Renal pelvis (tissue), 4 donors: ENCODE data around the gene FCRL6. TPM values are rescaled to one million over a fixed set of nuclear protein-coding genes. Genes with fewer than 3 reads are reported as not detected.
A peak's percentile ranks its signal among the peaks of the same experiment; 100 is the strongest.

Source experiments
- DNase-seq: peaks from one replicate; pipeline ENCODE4 v3.0.0-alpha.2; 2013
- polyA plus RNA-seq, 3 donors: library from polyadenylated mRNA; unstranded; fragments of 120-200 nt; gene quantifications; one replicate each; pipeline ENCODE4 v1.2.1, GENCODE V29; 2013; ENCODE audit not compliant: insufficient read length in 3 of 3

Gene FCRL6
- polyA plus RNA-seq, 3 donors, result 0.33 to 0.67 (median 0.48) TPM

DNA sequence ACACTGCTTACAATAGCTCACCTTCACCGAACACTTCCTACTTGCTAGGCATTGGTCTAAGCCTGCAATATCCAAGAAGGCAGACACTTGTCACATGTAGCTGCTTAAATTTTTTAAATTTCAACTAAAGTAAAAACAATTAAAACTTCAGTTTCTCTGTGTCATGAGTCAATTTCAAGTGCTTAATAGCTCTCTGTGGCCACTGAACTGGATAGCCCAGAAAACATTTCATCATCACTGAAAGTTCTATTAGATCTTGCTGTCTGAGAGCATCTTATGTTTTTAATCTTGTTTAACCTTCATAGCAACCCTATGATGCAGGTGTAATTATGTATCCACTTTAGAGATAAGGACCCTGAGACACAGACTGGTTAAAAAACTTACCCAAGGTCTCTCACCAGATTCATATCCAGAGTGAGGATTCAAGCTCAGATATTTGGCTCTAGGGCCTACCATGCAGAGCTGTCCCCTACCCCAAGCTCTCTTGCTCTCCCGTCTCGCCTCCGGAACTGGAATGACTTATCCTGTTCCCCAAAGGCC is 2.6 kb upstream of the FCRL6 start:
- DNase-seq, result no peak

DNA sequence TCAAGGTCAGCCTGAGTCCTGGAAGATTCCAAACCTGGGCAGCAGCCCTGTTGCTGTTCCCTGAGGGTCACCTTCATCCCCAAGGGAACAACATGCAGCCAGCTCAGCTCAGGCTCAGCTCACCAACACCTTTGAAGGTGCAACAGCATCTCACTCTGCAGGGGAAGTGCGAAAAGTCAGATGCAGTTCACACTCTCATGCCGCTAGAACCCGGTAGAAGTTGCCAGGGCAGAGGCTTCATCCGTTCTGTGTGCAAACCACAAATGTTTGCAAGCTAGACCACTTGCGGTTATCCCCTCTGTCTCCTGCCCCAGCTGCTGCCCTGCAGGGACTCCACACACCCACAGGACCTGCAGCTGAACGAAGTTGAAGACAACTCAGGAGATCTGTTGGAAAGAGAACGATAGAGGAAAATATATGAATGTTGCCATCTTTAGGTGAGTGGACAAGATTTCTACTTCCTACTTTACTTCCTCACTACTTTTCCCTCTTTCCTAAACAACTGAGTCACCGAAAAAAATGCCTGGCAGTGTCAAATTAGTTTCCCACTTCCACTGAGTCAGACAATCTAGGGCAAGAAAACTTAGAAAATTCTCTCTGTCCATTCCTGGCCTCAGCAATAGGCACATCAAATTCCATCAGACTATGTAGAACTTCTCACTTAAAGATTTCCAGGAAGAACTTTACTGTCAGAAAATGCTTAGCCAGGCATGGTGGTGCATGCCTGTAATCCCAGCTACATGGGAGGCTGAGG is 1.8 kb upstream of the FCRL6 start:
- DNase-seq, result no peak

DNA sequence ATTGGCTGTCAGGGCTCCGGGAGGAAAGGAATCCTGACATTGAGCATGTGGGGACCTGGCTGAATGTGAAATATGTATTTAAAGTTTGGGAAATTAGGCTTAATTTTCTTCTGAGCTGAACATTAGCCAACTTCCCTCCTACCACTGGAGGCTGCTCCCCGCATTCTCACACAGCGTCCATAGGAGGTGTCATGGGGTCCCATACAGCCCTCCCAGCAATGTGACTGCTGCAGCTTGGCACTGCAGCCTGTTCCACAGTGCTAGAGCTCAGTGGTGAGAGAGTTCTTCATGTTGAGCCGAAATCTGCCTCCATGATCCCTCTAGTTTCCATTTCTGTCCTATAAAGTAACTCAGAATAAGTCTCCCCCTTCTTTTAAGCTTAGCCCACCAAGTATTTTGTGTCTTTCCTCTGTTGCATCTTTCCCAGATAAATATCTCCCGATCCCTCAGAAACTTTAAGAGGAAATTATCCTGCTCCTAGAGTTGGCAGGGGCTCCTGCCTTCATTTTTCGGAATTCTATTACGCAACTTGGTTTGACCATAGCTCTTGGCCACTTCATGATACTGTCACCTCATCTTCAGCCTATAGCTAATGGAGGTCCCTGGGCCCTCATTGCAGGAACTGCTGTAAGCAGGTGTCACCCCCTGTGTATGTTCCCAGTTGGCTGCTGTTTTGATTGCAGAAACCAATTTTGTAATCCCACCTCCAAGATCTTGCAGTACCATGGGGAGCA is 2.0 kb downstream of the FCRL6 start:
- no peak for DNase-seq

DNA sequence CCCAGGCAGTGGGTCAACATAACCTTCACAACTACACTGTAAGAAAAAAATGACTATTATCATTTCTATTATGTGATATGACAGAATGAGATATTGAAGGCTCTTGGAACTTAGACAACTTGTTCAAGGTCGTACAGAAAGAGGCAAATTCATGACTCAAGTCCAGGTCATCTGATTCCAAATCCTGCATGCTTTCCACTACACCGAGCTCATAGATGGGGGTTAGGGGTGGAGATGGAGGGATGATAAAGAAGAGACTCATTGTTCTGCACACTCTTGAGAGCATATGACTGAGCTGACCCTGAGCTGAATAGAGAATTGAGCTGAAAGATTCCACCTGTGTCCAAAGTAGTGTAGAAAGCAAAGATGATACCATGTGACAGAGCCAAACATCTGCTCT is 2.8 kb downstream of the FCRL6 start:
- DNase-seq, result no peak

DNA sequence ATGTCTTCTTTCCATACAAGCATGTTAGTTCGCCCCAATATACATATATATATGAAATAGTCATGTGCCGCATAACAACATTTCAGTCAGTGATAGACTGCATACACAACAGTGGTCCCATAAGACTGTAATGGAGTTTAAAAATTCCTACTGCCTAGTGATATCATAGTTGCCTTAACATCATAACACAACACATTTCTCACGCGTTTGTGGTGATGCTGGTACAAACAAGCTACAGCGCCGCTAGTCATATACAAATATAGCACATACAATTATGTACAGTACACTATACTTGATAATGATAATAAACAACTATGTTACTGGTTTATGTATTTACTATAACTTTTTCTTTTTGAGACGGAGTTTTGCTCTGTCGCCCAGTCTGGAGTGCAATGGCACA is 13.8 kb downstream of the FCRL6 start:
- no peak for DNase-seq

DNA sequence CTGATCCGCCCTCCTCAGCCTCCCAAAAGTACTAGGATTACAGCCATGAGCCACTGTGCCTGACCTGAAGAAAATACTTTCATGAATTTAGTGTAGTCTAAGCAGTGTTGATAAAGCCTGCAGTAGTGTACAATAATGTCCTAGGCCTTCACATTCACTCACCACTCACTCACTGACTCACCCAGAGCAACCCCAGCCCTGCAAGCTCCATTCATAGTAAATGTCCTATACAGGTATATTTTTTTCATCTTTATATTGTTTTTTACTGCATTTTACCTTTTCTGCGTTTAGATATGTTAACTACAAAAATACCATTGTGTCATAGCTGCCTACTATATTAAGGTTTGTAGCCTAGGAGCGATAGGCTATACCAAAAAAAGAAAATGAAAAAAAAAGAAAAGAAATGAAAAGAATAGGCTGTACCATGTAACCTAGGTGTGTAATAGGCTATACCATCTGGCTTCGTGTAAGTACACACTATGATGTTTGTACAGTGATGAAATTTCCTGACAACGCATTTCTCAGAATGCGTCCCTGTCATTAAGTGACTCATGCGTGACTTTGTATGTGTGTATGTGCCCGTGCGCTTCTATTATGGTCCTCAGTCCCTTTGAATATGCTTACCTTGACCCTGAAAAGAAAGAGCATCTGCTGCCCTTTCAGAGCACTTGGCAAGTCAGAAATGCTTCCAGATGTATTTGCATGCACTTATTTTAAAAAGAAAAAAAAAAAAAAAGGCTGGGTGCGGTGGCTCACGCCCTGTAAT is 15.3 kb downstream of the FCRL6 start:
- DNase-seq, result no peak

DNA sequence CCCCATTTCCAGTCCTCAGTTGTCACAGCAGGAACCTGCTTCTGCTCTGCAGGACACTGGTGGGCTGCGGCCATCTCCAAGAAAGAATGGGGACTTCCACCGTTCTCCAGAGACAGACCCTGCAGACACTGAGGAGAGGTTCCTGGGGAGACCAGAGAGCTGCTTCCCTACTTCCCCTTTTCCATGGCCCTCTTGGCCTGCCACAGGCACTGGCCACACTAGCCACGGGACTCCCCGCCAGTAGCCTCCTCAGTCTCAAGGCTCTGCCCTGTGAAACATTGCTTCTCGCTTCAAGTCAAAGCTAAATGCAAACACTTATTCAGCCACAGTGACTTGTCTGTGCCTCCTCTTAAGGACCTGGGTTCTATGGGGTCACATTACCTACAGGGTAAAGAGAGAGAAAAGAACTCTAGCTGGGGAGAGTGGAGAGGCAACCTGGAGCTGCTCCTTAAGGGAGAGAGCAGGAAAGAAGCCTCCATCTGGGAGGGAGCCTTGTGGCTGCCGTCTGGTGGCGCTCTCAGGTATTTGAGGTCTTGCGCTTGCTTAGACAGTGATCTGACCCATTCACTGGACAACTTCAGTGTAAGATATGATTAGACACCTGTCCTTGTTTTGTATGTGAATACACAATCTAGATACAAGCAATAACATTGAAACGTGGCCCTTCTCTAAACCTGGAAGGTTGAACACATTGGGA is 19.2 kb downstream of the FCRL6 start:
- DNase-seq, result no peak

DNA sequence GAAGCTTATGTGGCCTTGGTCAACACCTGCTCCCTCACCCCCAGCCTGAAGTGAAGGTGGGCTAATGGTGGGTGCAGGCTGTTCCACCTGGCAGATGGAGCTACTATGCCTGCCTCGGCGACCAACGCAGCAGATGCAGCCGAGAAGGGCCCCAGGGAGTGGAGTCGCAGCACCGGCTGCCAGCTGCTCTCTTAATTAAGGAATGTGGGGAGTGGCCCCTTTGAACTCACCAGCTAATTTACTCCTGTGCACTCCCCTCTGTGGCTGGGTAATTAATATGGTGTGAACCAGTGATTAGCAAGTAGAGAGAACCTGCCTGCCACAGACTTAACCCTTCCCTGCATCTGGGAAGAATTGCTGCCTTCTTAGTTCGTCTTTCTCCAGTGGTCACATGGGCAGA is 21.2 kb downstream of the FCRL6 start:
- peak; percentile 57 for DNase-seq

DNA sequence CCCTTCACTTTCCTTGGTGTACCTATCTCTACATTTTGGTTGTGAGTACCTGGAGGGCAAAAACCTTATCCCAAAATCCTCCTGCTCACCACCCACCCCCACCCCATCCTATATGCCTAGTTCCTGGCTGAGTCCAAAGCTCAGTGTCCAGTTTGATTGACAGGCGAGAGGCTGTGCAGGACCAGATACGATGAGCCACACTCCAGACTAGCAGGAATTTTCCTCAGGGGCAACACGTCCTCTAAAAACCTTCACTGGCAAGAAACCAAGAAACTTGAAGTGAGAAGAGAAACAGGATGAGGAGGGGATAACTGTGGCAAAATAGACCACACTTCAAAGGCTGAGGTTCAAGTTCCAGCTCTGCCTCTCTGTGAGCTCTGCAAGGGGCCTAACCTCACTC is 23.4 kb downstream of the FCRL6 start:
- DNase-seq, result no peak

DNA sequence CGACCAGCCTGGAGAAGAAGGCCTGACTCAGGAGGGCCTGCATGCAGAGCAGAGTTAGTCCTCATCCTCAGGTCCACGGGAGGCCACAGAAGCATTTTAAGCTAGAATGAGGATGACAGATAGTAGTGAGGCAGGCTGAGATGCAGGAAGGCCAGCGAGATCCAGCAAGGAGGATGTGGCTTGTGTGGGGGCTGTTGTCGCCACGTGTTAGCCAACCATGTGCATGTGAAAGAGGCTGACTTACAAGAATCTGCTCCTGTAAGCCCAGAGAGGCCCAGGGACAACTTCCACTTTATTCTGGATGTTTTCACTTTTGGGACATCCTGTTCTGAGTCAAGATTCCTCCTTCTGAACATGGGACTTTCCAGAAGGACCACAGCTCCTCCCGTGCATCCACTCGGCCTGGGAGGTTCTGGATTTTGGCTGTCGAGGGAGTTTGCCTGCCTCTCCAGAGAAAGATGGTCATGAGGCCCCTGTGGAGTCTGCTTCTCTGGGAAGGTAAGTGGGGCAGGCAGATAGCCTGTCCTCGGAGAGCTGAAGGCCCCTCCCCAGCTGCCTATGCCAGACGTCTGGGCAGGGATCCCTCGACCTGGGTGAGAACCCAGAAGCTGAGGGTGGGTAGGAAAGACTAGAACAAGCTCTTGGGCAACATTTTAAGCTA is 24.4 kb downstream of the FCRL6 start, which contains the start of gene SLAMF8:
Gene SLAMF8 (plus strand): TSS at position 433 of the 661 bp plus-strand sequence. CDS start 26 bp downstream, at position 459.
- no peak for DNase-seq

DNA sequence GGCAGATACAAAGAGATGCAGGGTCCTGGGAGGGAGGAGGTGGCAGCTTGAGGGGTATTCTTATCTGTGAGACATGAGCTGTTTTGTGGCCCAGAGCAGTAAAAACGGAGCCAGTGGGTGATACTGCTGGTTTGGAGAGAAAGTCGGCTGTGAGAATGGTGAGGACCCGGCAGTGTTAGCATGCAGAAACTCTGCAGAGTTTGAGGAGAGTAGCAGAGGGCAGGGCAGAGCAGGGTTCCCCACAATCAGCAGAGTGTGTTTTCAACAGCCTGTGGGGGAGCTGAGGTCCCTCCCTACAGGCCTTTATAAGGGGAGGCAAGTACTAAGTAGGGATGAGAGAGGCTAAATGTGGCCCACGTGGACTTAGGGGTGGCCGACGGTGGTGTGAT is 24.9 kb downstream of the FCRL6 start:
- no peak for DNase-seq

DNA sequence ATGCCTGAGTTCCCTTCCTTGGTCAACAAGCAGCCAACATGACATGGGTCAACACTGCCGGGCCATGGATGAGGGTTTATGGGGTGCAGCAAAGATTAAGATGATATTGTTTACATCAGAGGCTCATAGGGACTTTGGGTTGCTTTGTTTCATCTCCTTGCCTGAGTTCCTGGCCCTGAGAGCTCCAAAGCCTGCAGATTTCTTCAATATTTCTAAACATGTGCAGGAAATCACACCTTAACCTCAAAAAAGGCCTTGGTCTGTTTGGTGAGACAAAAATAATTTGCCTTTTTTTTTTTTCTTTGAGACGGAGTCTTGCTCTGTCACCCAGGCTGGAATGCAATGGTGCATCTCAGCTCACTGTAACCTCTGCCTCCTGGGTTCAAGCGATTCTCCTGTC is 25.4 kb downstream of the FCRL6 start:
- DNase-seq, result no peak

DNA sequence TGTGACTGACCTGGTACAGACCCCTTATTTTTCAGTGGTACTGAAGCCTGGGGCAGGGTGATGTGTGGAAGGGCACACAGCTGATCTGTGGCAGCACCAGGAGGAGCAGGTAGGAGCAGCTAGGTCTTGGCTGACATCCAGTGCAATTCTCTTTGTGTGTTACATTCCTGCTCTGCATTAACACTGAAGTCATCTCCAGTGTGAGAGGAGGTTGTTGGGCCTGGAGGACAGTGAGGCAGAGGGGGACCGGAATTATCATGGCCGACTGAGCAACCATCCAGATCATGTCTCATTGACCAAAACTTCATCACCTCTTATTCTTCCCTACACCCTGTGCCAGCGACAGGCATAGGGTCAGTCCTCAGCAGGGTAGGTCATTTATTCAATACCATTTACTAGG is 26.0 kb downstream of the FCRL6 start:
- DNase-seq, result no peak

DNA sequence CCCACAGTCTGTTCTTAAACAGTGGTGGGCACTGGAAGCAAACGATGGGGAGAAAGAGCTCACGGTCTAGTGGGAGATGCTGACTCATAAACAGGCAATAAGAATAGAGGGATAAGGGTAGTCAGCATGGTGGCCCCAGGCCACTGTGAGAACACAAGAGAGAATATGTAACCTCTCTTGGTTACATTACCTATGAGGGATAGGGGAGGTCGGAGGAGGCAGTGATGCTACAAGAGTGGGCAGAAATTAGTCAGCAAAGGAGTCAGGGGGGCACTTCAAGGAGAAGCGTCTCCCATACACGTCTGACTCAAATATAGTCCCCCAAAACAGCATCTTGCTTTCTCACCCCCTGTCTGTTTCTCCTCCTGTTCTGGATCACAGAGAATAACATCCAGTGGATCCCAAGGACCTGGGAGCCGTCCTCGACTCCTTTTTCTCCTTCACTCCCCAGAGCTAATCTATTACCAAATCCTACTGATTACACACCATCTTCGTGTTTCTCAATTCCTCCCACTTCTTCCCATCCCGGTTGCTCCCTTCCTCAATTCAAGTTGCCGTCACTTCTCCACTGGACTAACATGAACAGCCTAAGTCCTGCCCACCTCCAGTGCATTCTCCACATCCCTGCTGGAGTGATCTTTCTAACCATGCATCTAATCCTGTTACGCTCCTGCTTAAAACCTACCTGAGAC is 26.6 kb downstream of the FCRL6 start:
- DNase-seq, result no peak

DNA sequence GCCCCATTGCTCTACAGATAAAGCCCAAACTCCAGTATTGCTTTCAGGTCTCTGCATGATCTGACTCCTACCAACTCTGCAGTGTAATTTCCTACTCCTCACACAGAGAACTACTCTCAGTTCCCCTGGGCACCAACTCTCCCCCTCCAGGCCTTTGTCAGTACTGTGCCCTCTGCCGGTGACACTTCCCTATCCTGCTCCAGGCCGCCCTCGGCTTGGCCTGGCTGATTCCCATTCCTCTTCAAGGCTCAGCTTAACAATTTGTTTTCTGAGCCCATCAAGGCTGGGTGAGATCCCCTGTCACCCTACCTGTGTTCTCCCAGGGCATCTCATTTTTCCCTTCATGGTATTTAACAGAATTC is 27.1 kb downstream of the FCRL6 start:
- DNase-seq, result no peak

DNA sequence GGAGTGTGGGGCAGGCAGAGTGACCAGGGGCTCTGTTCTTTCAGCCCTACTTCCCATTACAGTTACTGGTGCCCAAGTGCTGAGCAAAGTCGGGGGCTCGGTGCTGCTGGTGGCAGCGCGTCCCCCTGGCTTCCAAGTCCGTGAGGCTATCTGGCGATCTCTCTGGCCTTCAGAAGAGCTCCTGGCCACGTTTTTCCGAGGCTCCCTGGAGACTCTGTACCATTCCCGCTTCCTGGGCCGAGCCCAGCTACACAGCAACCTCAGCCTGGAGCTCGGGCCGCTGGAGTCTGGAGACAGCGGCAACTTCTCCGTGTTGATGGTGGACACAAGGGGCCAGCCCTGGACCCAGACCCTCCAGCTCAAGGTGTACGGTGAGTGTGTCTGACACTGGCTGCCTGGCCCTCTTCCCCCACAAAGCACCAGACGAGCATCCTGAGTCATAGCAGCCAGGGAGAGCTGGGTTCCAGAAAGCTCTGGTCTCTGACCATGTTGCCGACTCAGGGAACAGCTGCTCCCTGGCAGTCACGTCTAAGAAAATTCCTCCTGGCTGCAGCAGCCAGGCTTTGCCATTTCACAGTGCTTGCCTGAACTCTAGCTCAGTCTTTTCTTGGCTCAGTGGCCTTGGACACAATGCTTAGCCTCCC is 27.8 kb downstream of the FCRL6 start:
- no peak for DNase-seq

DNA sequence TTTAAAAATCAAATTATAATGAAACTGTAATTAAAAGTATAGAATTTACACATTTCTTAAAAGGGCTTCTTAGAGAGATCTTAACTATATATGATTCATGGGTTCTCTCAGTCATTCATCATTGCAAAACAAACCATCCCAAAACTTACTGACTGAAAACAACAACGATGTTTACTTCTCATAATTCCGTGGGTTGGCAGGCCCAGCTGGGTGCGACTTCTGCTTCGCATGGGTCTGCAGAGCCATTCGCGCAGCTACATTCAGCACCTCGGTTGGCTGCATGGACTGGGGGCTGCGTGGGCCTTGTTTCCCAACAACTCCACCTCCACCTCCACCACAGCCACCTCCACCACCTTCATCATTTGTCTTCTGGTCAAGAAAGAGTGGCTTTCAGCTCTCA is 28.6 kb downstream of the FCRL6 start:
- DNase-seq, result no peak

DNA sequence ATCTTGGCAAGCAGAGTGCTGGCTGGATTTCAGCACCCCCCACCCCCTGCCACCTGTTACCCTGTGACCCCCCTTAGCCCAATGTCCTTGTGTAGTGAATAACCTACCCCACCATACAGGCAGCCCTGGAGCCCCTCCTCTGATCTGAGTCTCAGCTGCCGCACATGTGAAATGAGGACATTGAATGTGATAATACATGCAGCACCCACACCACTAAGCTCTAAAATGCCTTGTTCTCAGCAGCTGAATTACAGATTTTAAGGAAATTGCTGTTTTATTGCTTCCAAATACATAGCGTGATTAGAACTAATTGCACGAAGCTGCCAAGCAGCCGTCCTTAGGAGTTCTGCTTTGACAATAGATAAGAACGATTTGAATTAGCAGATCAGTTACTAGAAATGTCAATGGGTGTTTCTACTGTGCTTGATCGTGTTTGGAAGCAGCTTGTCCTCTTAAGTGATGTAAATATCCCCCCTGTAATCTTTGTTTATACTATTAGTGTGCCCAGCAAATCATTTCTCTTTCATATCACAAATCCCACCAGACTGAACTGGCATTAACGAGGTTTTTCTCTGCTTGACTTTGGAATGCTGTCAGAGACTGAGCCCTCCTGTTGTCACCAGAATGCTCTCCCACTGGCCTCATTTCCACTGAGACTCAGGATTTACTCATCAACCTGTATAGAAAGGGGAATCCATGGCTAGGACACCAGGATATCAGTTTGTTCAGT is 29.4 kb downstream of the FCRL6 start:
- no peak for DNase-seq

DNA sequence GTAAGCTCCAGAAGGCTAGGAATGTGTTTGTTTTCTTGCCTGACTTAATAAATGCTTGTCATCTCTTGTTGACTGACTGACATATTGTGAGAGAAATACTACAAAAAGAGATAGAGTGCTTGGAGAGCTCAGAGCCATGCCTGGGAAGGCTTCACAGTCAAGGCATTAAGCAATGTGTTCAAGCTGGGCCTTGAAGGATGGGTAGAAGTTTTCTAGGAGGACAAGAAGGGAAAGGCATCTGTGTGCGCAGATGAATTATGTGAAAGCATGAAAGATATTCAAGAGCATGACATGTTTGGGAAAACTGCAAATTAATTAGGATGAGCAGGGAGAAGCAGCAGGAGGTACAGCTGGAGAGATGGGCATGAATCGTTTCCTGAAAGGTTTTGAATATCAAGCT is 30.1 kb downstream of the FCRL6 start:
- DNase-seq, result no peak

DNA sequence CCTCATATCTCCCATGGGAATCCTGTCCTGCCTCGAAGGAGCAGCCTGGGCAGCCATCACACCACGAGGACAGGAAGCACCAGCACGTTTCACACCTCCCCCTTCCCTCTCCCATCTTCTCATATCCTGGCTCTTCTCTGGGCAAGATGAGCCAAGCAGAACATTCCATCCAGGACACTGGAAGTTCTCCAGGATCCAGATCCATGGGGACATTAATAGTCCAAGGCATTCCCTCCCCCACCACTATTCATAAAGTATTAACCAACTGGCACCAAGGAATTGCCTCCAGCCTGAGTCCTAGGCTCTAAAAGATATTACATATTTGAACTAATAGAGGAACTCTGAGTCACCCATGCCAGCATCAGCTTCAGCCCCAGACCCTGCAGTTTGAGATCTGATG is 33.2 kb downstream of the FCRL6 start:
- DNase-seq, result no peak
